ENCODE data around the gene IL17D.

The IL17D gene

GRCh38 chr13:20714563-20715329 lies 11.2 kb downstream of the IL17D start:
- TF ChIP-seq CTCF (IDR thresholded peaks at IDR 0.05; ENCODE audit: control insufficient read depth, insufficient read depth, low read depth, low read length, missing control alignments), result no peak
- DNase-seq (ENCODE audit: low read depth), result peak; percentile 46
- no peak overlapping the region for H3K4me3 ChIP-seq (ENCODE audit: control insufficient read depth, low read depth, low read length)

GRCh38 chr13:20715330-20715712 lies 11.8 kb downstream of the IL17D start:
- no peak overlapping the region for H3K4me3 ChIP-seq (ENCODE audit: control insufficient read depth, low read depth, low read length)
- DNase-seq (ENCODE audit: low read depth), result no peak
- no peak for TF ChIP-seq CTCF (IDR thresholded peaks at IDR 0.05; ENCODE audit: control insufficient read depth, insufficient read depth, low read depth, low read length, missing control alignments)

GRCh38 chr13:20716951-20717350 lies 13.5 kb downstream of the IL17D start:
- H3K4me3 ChIP-seq (ENCODE audit: control insufficient read depth, low read depth, low read length), result no peak overlapping the region
- no peak for DNase-seq (ENCODE audit: low read depth)
- no peak for TF ChIP-seq CTCF (IDR thresholded peaks at IDR 0.05; ENCODE audit: control insufficient read depth, insufficient read depth, low read depth, low read length, missing control alignments)

GRCh38 chr13:20717581-20718542 lies 14.4 kb downstream of the IL17D start:
- no peak for DNase-seq (ENCODE audit: low read depth)
- no peak overlapping the region for H3K4me3 ChIP-seq (ENCODE audit: control insufficient read depth, low read depth, low read length)
- TF ChIP-seq CTCF (IDR thresholded peaks at IDR 0.05; ENCODE audit: control insufficient read depth, insufficient read depth, low read depth, low read length, missing control alignments), result no peak

GRCh38 chr13:20718958-20719566 lies 15.6 kb downstream of the IL17D start:
- no peak overlapping the region for H3K4me3 ChIP-seq (ENCODE audit: control insufficient read depth, low read depth, low read length)
- TF ChIP-seq CTCF (IDR thresholded peaks at IDR 0.05; ENCODE audit: control insufficient read depth, insufficient read depth, low read depth, low read length, missing control alignments), result no peak
- no peak for DNase-seq (ENCODE audit: low read depth)

- no peak for DNase-seq (ENCODE audit: low read depth)
- no peak for TF ChIP-seq CTCF (IDR thresholded peaks at IDR 0.05; ENCODE audit: control insufficient read depth, insufficient read depth, low read depth, low read length, missing control alignments)
- no peak overlapping the region for H3K4me3 ChIP-seq (ENCODE audit: control insufficient read depth, low read depth, low read length)
Observed at GRCh38 chr13:20719783-20720182, 16.3 kb downstream of the IL17D start.

Data from AG09309 (cell line).